PFSK-1 (cell line): ENCODE data around the gene OR2B6.

ENCODE experiments used
- FOXP2 ChIP-seq: optimal IDR thresholded peaks from 2 replicates; pipeline ENCODE3; 2011; ENCODE audit warnings: borderline replicate concordance, control low read depth, inconsistent platforms; ENCODE audit not compliant: insufficient read depth; ENCODE audit errors: extremely low read length, extremely low read depth
- POLR2AphosphoS5 ChIP-seq: IDR thresholded peaks from 2 replicates; pipeline ENCODE4 v1.6.1; 2012; ENCODE audit warnings: low read depth, mild to moderate bottlenecking, control low read depth, low read length, moderate library complexity
- SIN3A ChIP-seq: IDR thresholded peaks from 2 replicates; pipeline ENCODE4 v1.6.1; 2012; ENCODE audit warnings: mild to moderate bottlenecking, low read length, moderate library complexity, borderline replicate concordance; ENCODE audit not compliant: insufficient read depth
- TAF1 ChIP-seq: IDR thresholded peaks from 2 replicates; pipeline ENCODE4 v1.6.1; 2012; ENCODE audit warnings: low read length, control low read depth, borderline replicate concordance; ENCODE audit not compliant: insufficient read depth
- TF ChIP-seq, protein P1 (sequence below), 2 experiments: IDR thresholded peaks; 2 replicates each; pipeline versions ENCODE4 v1.6.1 to v1.8.0; 2011 to 2012; ENCODE audit warnings: low read depth in 2 of 2, low read length in 2 of 2, control low read depth in 1 of 2, inconsistent platforms in 1 of 2, mild to moderate bottlenecking in 1 of 2, moderate library complexity in 1 of 2; ENCODE audit not compliant: insufficient read depth in 1 of 2

GRCh38 chr6:28000351-28001045, 43.5 kb downstream of the OR2B6 start:
- no peak for TF ChIP-seq POLR2AphosphoS5
- TF ChIP-seq, protein P1, sequence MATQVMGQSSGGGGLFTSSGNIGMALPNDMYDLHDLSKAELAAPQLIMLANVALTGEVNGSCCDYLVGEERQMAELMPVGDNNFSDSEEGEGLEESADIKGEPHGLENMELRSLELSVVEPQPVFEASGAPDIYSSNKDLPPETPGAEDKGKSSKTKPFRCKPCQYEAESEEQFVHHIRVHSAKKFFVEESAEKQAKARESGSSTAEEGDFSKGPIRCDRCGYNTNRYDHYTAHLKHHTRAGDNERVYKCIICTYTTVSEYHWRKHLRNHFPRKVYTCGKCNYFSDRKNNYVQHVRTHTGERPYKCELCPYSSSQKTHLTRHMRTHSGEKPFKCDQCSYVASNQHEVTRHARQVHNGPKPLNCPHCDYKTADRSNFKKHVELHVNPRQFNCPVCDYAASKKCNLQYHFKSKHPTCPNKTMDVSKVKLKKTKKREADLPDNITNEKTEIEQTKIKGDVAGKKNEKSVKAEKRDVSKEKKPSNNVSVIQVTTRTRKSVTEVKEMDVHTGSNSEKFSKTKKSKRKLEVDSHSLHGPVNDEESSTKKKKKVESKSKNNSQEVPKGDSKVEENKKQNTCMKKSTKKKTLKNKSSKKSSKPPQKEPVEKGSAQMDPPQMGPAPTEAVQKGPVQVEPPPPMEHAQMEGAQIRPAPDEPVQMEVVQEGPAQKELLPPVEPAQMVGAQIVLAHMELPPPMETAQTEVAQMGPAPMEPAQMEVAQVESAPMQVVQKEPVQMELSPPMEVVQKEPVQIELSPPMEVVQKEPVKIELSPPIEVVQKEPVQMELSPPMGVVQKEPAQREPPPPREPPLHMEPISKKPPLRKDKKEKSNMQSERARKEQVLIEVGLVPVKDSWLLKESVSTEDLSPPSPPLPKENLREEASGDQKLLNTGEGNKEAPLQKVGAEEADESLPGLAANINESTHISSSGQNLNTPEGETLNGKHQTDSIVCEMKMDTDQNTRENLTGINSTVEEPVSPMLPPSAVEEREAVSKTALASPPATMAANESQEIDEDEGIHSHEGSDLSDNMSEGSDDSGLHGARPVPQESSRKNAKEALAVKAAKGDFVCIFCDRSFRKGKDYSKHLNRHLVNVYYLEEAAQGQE (IDR thresholded peaks at IDR 0.05; ENCODE audit: insufficient read depth in 1 of 2, low read depth in 2 of 2, low read length in 2 of 2): no peak
- no peak for TF ChIP-seq TAF1
- no peak for TF ChIP-seq SIN3A
- TF ChIP-seq FOXP2: no peak
